A204.1 (cell line): ENCODE results near the gene PSMD4.
"Not testable (repeated sequence)": the region's sequence is repeated elsewhere in the genome, so short reads cannot be mapped to it uniquely, and the experiment has no call there.

Source experiments
- FAIRE-seq: peaks from 2 replicates; lab custom pipeline; 2012; peaks lifted over from hg19 to GRCh38; lab: Jason Lieb, UNC

PSMD4 gene

GRCh38 chr1:151254217-151255213 lies at the start of gene PSMD4:
Gene PSMD4, plus strand, starts transcription at chr1:151254734. Its CDS starts 49 bp downstream, at chr1:151254783.
- FAIRE-seq = peak; percentile 93

GRCh38 chr1:151205381-151205965 lies 49.1 kb upstream of the PSMD4 start:
- FAIRE-seq = not testable (repeated sequence)

GRCh38 chr1:151210830-151211229 lies 43.7 kb upstream of the PSMD4 start:
- no peak for FAIRE-seq

GRCh38 chr1:151211972-151212705 lies 42.4 kb upstream of the PSMD4 start:
- no peak for FAIRE-seq

- FAIRE-seq = no peak
Measured at GRCh38 chr1:151213560-151213959, 41.0 kb upstream of the PSMD4 start.

- FAIRE-seq = no peak
Measured at GRCh38 chr1:151221616-151222015, 32.9 kb upstream of the PSMD4 start.

- FAIRE-seq = no peak
Measured at GRCh38 chr1:151222130-151222529, 32.4 kb upstream of the PSMD4 start.

GRCh38 chr1:151235235-151235634 lies 19.3 kb upstream of the PSMD4 start:
- no peak for FAIRE-seq

GRCh38 chr1:151237678-151238466 lies 16.7 kb upstream of the PSMD4 start:
- FAIRE-seq = no peak

- FAIRE-seq = no peak
Measured at GRCh38 chr1:151238467-151238739, 16.1 kb upstream of the PSMD4 start.

GRCh38 chr1:151242442-151242841 lies 12.1 kb upstream of the PSMD4 start:
- FAIRE-seq = no peak

GRCh38 chr1:151243683-151244216 lies 10.8 kb upstream of the PSMD4 start:
- FAIRE-seq = no peak

- FAIRE-seq = no peak
Measured at GRCh38 chr1:151246786-151247185, 7.7 kb upstream of the PSMD4 start.

- peak; percentile 96 for FAIRE-seq
Measured at GRCh38 chr1:151251656-151252470, 2.7 kb upstream of the PSMD4 start.

GRCh38 chr1:151255381-151255780 lies 847 bp downstream of the PSMD4 start:
- FAIRE-seq = no peak

- no peak for FAIRE-seq
Measured at GRCh38 chr1:151259351-151259750, 4.8 kb downstream of the PSMD4 start.

GRCh38 chr1:151265446-151266236 lies 11.1 kb downstream of the PSMD4 start:
- FAIRE-seq = no peak

- FAIRE-seq = no peak
Measured at GRCh38 chr1:151266315-151266714, 11.8 kb downstream of the PSMD4 start.

- FAIRE-seq = no peak
Measured at GRCh38 chr1:151266821-151267220, 12.3 kb downstream of the PSMD4 start.

- no peak for FAIRE-seq
Measured at GRCh38 chr1:151267760-151268159, 13.2 kb downstream of the PSMD4 start.
